ENCODE measurements around the gene SIAH3.

SIAH3 gene

DNA sequence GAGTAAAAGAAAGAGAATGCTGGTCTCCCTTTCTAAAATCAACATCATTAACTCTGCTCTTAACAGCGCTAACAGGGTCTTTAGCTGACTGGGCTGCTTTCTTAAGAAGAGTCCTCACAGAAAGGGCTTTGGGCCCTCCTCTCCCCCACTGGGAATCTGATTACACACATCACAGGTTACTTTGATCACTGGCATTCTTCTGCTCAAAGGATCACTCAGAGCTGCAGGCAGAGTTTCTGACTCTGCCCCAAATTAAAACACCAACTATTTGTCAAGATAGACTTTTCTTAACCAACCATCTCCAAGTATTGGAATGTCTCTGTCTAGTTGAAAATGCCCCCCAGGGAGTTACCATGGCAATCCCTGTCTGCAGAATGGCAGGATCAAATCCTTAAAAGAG, 31.1 kb upstream of the SIAH3 start:
- H4K20me1 ChIP-seq (ENCODE audit: insufficient read depth, low read length) = no peaks in the 10 kb centered on the region
- no peaks in the 10 kb centered on the region for H3K79me2 ChIP-seq (ENCODE audit: insufficient read depth, low read length)
- no peaks in the 10 kb centered on the region for H3K9me3 ChIP-seq (ENCODE audit: low read length)
- no peak overlapping the region for H3K9ac ChIP-seq (ENCODE audit: low read length)
- no peaks in the 10 kb centered on the region for H3K27me3 ChIP-seq (ENCODE audit: insufficient read depth, low read length)
- no peaks in the 10 kb centered on the region for H3F3A ChIP-seq (ENCODE audit: insufficient read depth, low read length)
- no peaks in the 10 kb centered on the region for H3K9me2 ChIP-seq (ENCODE audit: low read depth, low read length)
- H3K4me3 ChIP-seq (ENCODE audit: low read depth, low read length, poor library complexity, severe bottlenecking) = no peak overlapping the region
- TF ChIP-seq, protein P1, sequence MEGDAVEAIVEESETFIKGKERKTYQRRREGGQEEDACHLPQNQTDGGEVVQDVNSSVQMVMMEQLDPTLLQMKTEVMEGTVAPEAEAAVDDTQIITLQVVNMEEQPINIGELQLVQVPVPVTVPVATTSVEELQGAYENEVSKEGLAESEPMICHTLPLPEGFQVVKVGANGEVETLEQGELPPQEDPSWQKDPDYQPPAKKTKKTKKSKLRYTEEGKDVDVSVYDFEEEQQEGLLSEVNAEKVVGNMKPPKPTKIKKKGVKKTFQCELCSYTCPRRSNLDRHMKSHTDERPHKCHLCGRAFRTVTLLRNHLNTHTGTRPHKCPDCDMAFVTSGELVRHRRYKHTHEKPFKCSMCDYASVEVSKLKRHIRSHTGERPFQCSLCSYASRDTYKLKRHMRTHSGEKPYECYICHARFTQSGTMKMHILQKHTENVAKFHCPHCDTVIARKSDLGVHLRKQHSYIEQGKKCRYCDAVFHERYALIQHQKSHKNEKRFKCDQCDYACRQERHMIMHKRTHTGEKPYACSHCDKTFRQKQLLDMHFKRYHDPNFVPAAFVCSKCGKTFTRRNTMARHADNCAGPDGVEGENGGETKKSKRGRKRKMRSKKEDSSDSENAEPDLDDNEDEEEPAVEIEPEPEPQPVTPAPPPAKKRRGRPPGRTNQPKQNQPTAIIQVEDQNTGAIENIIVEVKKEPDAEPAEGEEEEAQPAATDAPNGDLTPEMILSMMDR (IDR thresholded peaks at IDR 0.05; ENCODE audit: low read length) = no peak
- TF ChIP-seq EZH2 (IDR thresholded peaks at IDR 0.05; ENCODE audit: borderline replicate concordance, low read length) = no peak
- H3K4me1 ChIP-seq (ENCODE audit: insufficient read depth, low read length, severe bottlenecking) = no peaks in the 10 kb centered on the region
- no peak overlapping the region for H2AFZ ChIP-seq (ENCODE audit: low read length)
- no peaks in the 10 kb centered on the region for H3K36me3 ChIP-seq (ENCODE audit: insufficient read depth, low read length)
- no peak overlapping the region for H3K27ac ChIP-seq (ENCODE audit: low read depth, low read length, poor library complexity, severe bottlenecking)
- H3K4me2 ChIP-seq (ENCODE audit: low read length) = no peak overlapping the region

DNA sequence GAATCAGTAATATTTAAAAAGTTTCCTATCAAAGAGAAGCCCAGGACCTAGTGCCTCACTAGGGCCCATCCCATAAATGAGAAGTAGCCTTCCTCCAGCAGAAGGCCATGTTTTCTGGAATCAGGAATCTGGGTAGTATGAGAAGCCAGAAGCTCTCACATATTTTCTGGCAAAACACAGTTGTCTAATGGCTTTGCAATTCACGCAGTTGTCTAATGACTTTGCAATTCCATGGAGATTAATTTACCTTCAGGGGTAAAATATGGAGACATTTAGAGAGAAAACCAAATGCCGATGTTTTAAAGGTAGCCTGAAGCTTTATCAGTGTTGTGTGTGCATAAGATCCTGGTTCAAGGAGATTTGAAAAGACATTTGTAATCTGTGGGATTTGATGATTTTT, 29.8 kb upstream of the SIAH3 start:
- Histone ChIP-seq H3K9me2 (ENCODE audit: low read depth, low read length) (no peaks in the 10 kb centered on the region), H3F3A (ENCODE audit: insufficient read depth, low read length) (no peaks in the 10 kb centered on the region), H2AFZ (ENCODE audit: low read length) (no peak overlapping the region), H3K9me3 (ENCODE audit: low read length) (no peaks in the 10 kb centered on the region), H3K4me2 (ENCODE audit: low read length) (no peak overlapping the region), H4K20me1 (ENCODE audit: insufficient read depth, low read length) (no peaks in the 10 kb centered on the region), H3K4me1 (ENCODE audit: insufficient read depth, low read length, severe bottlenecking) (no peaks in the 10 kb centered on the region), H3K36me3 (ENCODE audit: insufficient read depth, low read length) (no peaks in the 10 kb centered on the region), H3K4me3 (ENCODE audit: low read depth, low read length, poor library complexity, severe bottlenecking) (no peak overlapping the region), H3K27ac (ENCODE audit: low read depth, low read length, poor library complexity, severe bottlenecking) (no peak overlapping the region), H3K27me3 (ENCODE audit: insufficient read depth, low read length) (no peaks in the 10 kb centered on the region), H3K9ac (ENCODE audit: low read length) (no peak overlapping the region), H3K79me2 (ENCODE audit: insufficient read depth, low read length) (no peaks in the 10 kb centered on the region)
- TF ChIP-seq, protein P1 (IDR thresholded peaks at IDR 0.05; ENCODE audit: low read length) = no peak
- no peak for TF ChIP-seq EZH2 (IDR thresholded peaks at IDR 0.05; ENCODE audit: borderline replicate concordance, low read length)

- no peaks in the 10 kb centered on the region for H3K9me2 ChIP-seq (ENCODE audit: low read depth, low read length)
- H3K4me1 ChIP-seq (ENCODE audit: insufficient read depth, low read length, severe bottlenecking) = no peaks in the 10 kb centered on the region
- no peaks in the 10 kb centered on the region for H3K79me2 ChIP-seq (ENCODE audit: insufficient read depth, low read length)
- H3K36me3 ChIP-seq (ENCODE audit: insufficient read depth, low read length) = no peaks in the 10 kb centered on the region
- H3K4me3 ChIP-seq (ENCODE audit: low read depth, low read length, poor library complexity, severe bottlenecking) = no peak overlapping the region
- no peaks in the 10 kb centered on the region for H3K27me3 ChIP-seq (ENCODE audit: insufficient read depth, low read length)
- H2AFZ ChIP-seq (ENCODE audit: low read length) = no peak overlapping the region
- no peaks in the 10 kb centered on the region for H3F3A ChIP-seq (ENCODE audit: insufficient read depth, low read length)
- no peaks in the 10 kb centered on the region for H3K9me3 ChIP-seq (ENCODE audit: low read length)
- no peaks in the 10 kb centered on the region for H4K20me1 ChIP-seq (ENCODE audit: insufficient read depth, low read length)
- H3K4me2 ChIP-seq (ENCODE audit: low read length) = no peak overlapping the region
- H3K27ac ChIP-seq (ENCODE audit: low read depth, low read length, poor library complexity, severe bottlenecking) = no peak overlapping the region
- H3K9ac ChIP-seq (ENCODE audit: low read length) = no peak overlapping the region
- TF ChIP-seq, protein P1 (IDR thresholded peaks at IDR 0.05; ENCODE audit: low read length) = no peak
- TF ChIP-seq EZH2 (IDR thresholded peaks at IDR 0.05; ENCODE audit: borderline replicate concordance, low read length) = no peak
These were observed 28.7 kb upstream of the SIAH3 start for GRCh38 chr13:45880242-45880641.
